HEK293 (cell line): ENCODE results near the gene TIMM50.

Source experiments
- BCL11B ChIP-seq: fragments of 450-650 bp; formaldehyde crosslinking; IDR thresholded peaks from 2 replicates; pipeline ENCODE4 v1.5.1; 2016; ENCODE audit warnings: low read depth, missing biosample characterization, missing genetic modification characterization
- INSM2 ChIP-seq: fragments of 450-650 bp; formaldehyde crosslinking; IDR thresholded peaks from 2 replicates; pipeline ENCODE4 v1.5.1; 2016; ENCODE audit warnings: missing biosample characterization, missing genetic modification characterization
- KLF16 ChIP-seq: fragments of 450-650 bp; formaldehyde crosslinking; IDR thresholded peaks from 2 replicates; pipeline ENCODE4 v1.5.1; 2017; ENCODE audit warnings: missing biosample characterization, missing genetic modification characterization
- PBX3 ChIP-seq: sonication (generic); formaldehyde crosslinking; IDR thresholded peaks from 2 replicates; pipeline ENCODE4 v1.8.1; 2022; ENCODE audit warnings: mild to moderate bottlenecking, moderate library complexity, missing genetic modification reagents
- RBAK ChIP-seq: fragments of 450-650 bp; formaldehyde crosslinking; IDR thresholded peaks from 2 replicates; pipeline ENCODE4 v1.5.1; 2016; ENCODE audit warnings: missing biosample characterization, missing genetic modification characterization
- SCRT1 ChIP-seq: fragments of 450-650 bp; formaldehyde crosslinking; IDR thresholded peaks from 2 replicates; pipeline ENCODE4 v1.5.1; 2016; ENCODE audit warnings: missing biosample characterization, missing genetic modification characterization, borderline replicate concordance
- ZBTB11 ChIP-seq: fragments of 450-650 bp; formaldehyde crosslinking; conservative IDR thresholded peaks from 2 replicates; pipeline ENCODE4 v1.5.1; 2016; ENCODE audit warnings: low read depth, missing biosample characterization, missing genetic modification characterization
- ZBTB17 ChIP-seq: fragments of 450-650 bp; formaldehyde crosslinking; IDR thresholded peaks from 2 replicates; pipeline ENCODE4 v1.5.1; 2016; ENCODE audit warnings: missing biosample characterization, missing genetic modification characterization
- ZFP69B ChIP-seq: fragments of 450-650 bp; formaldehyde crosslinking; IDR thresholded peaks from 2 replicates; pipeline ENCODE4 v1.5.1; 2016; ENCODE audit warnings: missing biosample characterization, missing genetic modification characterization
- ZIC2 ChIP-seq: fragments of 450-650 bp; formaldehyde crosslinking; IDR thresholded peaks from 2 replicates; pipeline ENCODE4 v1.5.1; 2016; ENCODE audit warnings: missing biosample characterization, missing genetic modification characterization
- ZNF133 ChIP-seq: fragments of 450-650 bp; formaldehyde crosslinking; IDR thresholded peaks from 2 replicates; pipeline ENCODE4 v1.5.1; 2016; ENCODE audit warnings: missing biosample characterization, missing genetic modification characterization
- ZNF169 ChIP-seq: fragments of 450-650 bp; formaldehyde crosslinking; IDR thresholded peaks from 2 replicates; pipeline ENCODE4 v1.5.1; 2016; ENCODE audit warnings: missing biosample characterization, missing genetic modification characterization
- ZNF175 ChIP-seq: fragments of 450-650 bp; formaldehyde crosslinking; IDR thresholded peaks from 2 replicates; pipeline ENCODE4 v1.5.1; 2016; ENCODE audit warnings: missing biosample characterization, missing genetic modification characterization
- ZNF2 ChIP-seq: fragments of 450-650 bp; formaldehyde crosslinking; IDR thresholded peaks from 2 replicates; pipeline ENCODE4 v1.5.1; 2016; ENCODE audit warnings: missing biosample characterization, missing genetic modification characterization
- ZNF26 ChIP-seq: fragments of 450-650 bp; formaldehyde crosslinking; IDR thresholded peaks from 2 replicates; pipeline ENCODE4 v1.5.1; 2016; ENCODE audit warnings: missing biosample characterization, missing genetic modification characterization
- ZNF266 ChIP-seq: fragments of 450-650 bp; formaldehyde crosslinking; IDR thresholded peaks from 2 replicates; pipeline ENCODE4 v1.5.1; 2016; ENCODE audit warnings: missing biosample characterization, missing genetic modification characterization, low read depth
- ZNF274 ChIP-seq, 2 experiments: fragments of 200-500 bp in 1 of 2; fragments of 450-650 bp in 1 of 2; sonication (Bioruptor generic) in 1 of 2; formaldehyde crosslinking in 1 of 2; IDR thresholded peaks; 2 replicates each; pipeline versions ENCODE4 v1.5.1 to v1.6.1; 2014 to 2016; ENCODE audit warnings: borderline replicate concordance in 1 of 2, inconsistent platforms in 1 of 2, low read length in 1 of 2, missing biosample characterization in 1 of 2, missing genetic modification characterization in 1 of 2
- ZNF280C ChIP-seq: fragments of 450-650 bp; formaldehyde crosslinking; IDR thresholded peaks from 2 replicates; pipeline ENCODE4 v1.5.1; 2016; ENCODE audit warnings: missing biosample characterization, missing genetic modification characterization
- ZNF362 ChIP-seq: fragments of 450-650 bp; formaldehyde crosslinking; IDR thresholded peaks from 2 replicates; pipeline ENCODE4 v1.5.1; 2016; ENCODE audit warnings: missing biosample characterization, missing genetic modification characterization
- ZNF571 ChIP-seq: fragments of 450-650 bp; formaldehyde crosslinking; IDR thresholded peaks from 2 replicates; pipeline ENCODE4 v1.5.0; 2017; ENCODE audit warnings: missing biosample characterization, missing genetic modification characterization
- ZNF624 ChIP-seq: fragments of 450-650 bp; formaldehyde crosslinking; IDR thresholded peaks from 2 replicates; pipeline ENCODE4 v1.5.1; 2017; ENCODE audit warnings: missing biosample characterization, missing genetic modification characterization
- ZNF645 ChIP-seq: fragments of 450-650 bp; formaldehyde crosslinking; IDR thresholded peaks from 2 replicates; pipeline ENCODE4; 2016; ENCODE audit warnings: missing biosample characterization, missing genetic modification characterization
- ZNF704 ChIP-seq: fragments of 450-650 bp; formaldehyde crosslinking; IDR thresholded peaks from 2 replicates; pipeline ENCODE4 v1.5.1; 2016; ENCODE audit warnings: missing biosample characterization, missing genetic modification characterization
- ZNF747 ChIP-seq: fragments of 450-650 bp; formaldehyde crosslinking; IDR thresholded peaks from 2 replicates; pipeline ENCODE4 v1.5.1; 2016; ENCODE audit warnings: missing biosample characterization, missing genetic modification characterization
- ZNF76 ChIP-seq: fragments of 450-650 bp; formaldehyde crosslinking; IDR thresholded peaks from 2 replicates; pipeline ENCODE4; 2016; ENCODE audit warnings: low read depth, missing biosample characterization, missing genetic modification characterization, borderline replicate concordance
- ZNF785 ChIP-seq: fragments of 450-650 bp; formaldehyde crosslinking; IDR thresholded peaks from 2 replicates; pipeline ENCODE4 v1.5.1; 2016; ENCODE audit warnings: missing biosample characterization, missing genetic modification characterization
- ZNF837 ChIP-seq: fragments of 450-650 bp; formaldehyde crosslinking; IDR thresholded peaks from 2 replicates; pipeline ENCODE4 v1.5.1; 2016; ENCODE audit warnings: missing biosample characterization, missing genetic modification characterization

TIMM50 gene

GRCh38 chr19:39481229-39481545 is 549 bp downstream of the TIMM50 start (continued):
- no peak; the same call in 1 of the 2 replicates for TF ChIP-seq ZBTB11 (tag by site-specific recombination)
- no peak for TF ChIP-seq ZIC2 (tag by site-specific recombination)
- TF ChIP-seq RBAK, result no peak
- TF ChIP-seq KLF16, result no peak
- no peak for TF ChIP-seq ZNF362
- no peak for TF ChIP-seq ZNF704 (tag by site-specific recombination)
- no peak for TF ChIP-seq ZNF571 (tag by site-specific recombination)
- TF ChIP-seq ZNF175 (tag by site-specific recombination), result no peak
- TF ChIP-seq ZNF274 (IDR thresholded peaks at IDR 0.05; ENCODE audit: low read length), result no peak
- 0 out of 2 replicates have a peak, but pooled peaks have one; percentile 30 for TF ChIP-seq ZNF274 (tag by site-specific recombination; IDR thresholded peaks at IDR 0.05; ENCODE audit: borderline replicate concordance)
- no peak for TF ChIP-seq SCRT1 (tag by site-specific recombination)
- no peak for TF ChIP-seq PBX3 (CRISPR knock-in tag)
- TF ChIP-seq ZNF76, result no peak
- no peak for TF ChIP-seq ZNF747 (tag by site-specific recombination)
- no peak for TF ChIP-seq ZBTB17
- 0 out of 2 replicates have a peak, but pooled peaks have one; percentile 62 for TF ChIP-seq BCL11B (tag by site-specific recombination)
- TF ChIP-seq ZNF785 (tag by site-specific recombination), result no peak
- no peak for TF ChIP-seq ZNF169 (tag by site-specific recombination)
- no peak for TF ChIP-seq ZNF624 (tag by site-specific recombination)
- 0 out of 2 replicates have a peak, but pooled peaks have one; percentile 7 for TF ChIP-seq INSM2 (tag by site-specific recombination)
- no peak for TF ChIP-seq ZFP69B (tag by site-specific recombination)
- no peak for TF ChIP-seq ZNF2 (tag by site-specific recombination)
- TF ChIP-seq ZNF280C (tag by site-specific recombination), result peak; percentile 83; the same call in 1 of the 2 replicates
- TF ChIP-seq ZNF133 (tag by site-specific recombination), result 0 out of 2 replicates have a peak, but pooled peaks have one; percentile 1
- no peak for TF ChIP-seq ZNF837 (tag by site-specific recombination)
- TF ChIP-seq ZNF26 (tag by site-specific recombination), result no peak
- no peak for TF ChIP-seq ZNF266 (tag by site-specific recombination)
- TF ChIP-seq ZNF645 (tag by site-specific recombination), result 0 out of 2 replicates have a peak, but pooled peaks have one; percentile 4
